GM21717 (cell line): ENCODE data around the gene SRL.

Experiments
- ATAC-seq: cut with Tn5 transposase; IDR thresholded peaks from one replicate; pipeline ENCODE4 v1.9.1; 2021; ENCODE audit warnings: mild to moderate bottlenecking, moderate library complexity; ENCODE audit not compliant: unreplicated experiment

The SRL gene

GRCh38 chr16:4203748-4204147, 38.1 kb downstream of the SRL start:
- ATAC-seq, result no peak

DNA sequence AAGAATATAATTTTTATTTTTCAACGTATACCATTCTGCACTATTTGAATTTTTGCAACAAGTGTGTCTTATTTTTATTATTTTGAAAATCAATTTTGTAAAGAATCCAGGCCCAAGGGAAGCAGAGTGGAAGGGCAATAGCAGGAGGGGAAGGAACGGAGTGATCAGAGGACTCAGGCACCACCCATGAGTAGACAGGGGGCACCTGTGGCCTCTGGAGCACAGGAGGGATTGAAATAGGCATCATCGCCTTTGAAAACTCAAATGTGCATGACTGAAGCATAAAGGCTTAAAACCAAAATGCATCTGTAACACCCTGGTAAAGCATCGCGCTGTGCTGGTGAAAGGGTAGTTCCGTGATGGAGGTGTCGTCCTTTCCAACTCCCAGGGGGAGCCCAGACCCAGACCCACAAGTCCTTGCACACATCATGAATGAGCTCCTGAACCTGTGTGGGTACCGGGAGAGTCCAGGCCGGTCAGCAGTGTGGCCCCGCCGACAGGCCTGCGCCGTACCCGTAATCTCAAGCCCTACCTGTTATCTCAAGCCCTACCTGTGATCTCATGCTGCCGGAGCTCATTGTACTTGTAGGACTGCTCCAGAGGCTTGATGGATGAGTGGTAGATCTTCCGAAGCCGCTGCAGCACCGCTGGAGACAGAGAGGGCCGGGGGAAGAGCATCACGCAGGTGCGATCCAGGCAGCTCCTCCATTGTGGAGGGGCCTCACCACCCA, 39.1 kb downstream of the SRL start:
- ATAC-seq, result no peak

DNA sequence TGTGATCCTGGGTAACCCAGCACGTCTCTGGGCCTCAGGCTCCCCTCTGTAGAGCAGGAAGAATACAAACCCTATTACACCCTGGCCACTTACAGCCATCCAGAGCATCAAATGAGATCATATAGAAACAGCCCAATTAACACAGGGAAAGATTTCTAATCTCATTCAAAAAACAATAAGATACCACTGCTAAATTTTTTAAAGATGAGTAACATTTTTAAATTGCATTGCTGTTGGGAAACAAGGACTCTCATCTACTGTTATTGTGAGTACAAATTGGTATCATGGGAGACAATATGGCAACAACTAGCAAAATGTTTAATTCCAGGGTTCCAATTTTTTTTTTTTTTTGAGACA, 41.1 kb downstream of the SRL start:
- no peak for ATAC-seq

- no peak for ATAC-seq
Observed at GRCh38 chr16:4200000-4200780, 41.7 kb downstream of the SRL start.

DNA sequence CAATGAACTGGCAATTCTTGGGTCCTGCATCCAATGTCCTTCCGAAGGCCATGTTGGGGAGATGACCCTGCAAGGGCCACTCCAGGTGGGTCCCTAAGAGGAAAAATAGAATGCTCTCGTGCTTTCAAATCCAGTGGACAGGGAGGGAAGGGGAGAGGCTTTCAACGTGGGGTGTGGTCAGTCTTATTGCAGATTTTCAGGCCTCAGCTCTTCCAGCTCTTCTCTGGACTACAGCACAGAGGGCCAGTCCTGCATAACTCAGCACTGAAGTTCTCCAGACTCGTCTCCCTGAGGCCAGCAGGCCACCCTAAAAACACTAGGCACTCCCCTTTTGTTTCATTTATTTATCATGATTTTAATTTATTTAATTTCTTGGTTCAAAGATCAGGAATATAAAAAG, 43.1 kb downstream of the SRL start:
- ATAC-seq, result no peak

DNA sequence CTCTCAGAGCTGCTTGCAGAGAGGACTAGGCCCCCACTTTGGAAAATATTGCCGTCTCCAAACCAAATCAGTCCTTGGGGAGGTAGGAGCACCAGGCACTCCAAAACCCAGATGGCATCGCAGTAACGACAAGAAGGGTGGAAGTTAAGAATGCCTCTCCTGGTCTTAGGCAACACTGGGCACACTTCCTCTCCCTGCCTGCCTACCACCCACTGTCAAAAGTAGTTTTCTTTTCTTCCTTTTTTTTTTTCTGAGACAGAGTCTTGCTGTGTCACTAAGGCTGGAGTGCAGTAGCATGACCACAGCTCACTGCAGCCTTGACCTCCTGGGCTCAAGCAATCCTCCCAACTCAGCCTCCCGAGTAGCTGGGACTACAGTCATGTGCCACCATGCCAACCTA, 47.2 kb downstream of the SRL start:
- no peak for ATAC-seq

GRCh38 chr16:4193920-4194319, 48.0 kb downstream of the SRL start:
- no peak for ATAC-seq

GRCh38 chr16:4192206-4192605, 49.7 kb downstream of the SRL start:
- no peak for ATAC-seq

DNA sequence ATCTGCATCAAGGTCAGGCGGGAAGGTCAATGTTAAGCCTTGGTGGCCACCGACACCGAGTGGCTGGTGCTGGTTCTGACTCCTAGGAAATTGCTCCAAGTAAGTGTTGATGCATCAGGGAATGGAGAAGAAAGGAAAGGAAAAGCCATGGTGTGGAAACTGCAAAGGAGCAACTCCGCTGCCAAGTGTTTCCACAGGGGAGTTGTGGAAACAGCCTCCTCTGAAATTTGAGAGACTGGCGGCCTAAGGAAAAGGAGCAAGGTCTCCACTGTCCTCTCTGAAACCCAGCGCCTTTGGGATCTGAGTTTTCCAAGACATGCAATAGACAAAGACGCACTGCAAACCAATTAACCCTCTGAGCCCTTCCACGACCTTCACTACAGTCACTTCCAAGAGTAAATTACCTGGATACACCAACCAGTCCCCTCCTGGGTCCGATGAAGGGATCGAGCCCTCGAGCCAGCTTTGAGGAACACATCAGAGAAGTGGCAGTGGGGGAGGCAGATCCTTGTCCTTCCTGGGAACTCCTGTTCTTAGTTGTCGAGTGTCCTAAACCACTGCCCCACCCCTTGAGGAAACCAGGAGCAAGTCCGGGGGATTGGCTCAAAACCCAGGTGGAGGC, 51.1 kb downstream of the SRL start:
- ATAC-seq, result no peak

DNA sequence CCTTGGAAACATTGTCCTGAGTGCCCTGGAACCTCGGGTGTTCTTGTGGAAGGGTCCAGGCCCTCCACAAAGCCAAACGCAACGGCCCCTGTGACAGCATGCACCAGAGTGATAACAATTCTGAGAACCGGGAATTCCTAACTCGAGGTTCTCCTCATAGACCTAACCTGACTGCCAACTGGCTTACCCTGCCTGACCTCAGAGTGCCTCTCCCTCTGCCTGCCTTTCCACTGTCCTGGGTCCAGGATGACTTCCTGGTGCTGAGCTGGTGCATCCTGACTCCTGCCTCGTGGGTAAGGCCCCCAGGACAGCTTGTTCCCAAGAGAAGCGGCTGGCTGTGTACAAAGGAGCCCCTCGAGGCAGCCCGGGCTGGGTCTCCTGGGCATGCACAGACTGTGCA, 51.8 kb downstream of the SRL start:
- no peak for ATAC-seq

GRCh38 chr16:4184038-4184702, 57.7 kb downstream of the SRL start:
- ATAC-seq, result peak; percentile 6

- ATAC-seq, result peak; percentile 81
Observed at GRCh38 chr16:4183237-4184037, 58.4 kb downstream of the SRL start.

DNA sequence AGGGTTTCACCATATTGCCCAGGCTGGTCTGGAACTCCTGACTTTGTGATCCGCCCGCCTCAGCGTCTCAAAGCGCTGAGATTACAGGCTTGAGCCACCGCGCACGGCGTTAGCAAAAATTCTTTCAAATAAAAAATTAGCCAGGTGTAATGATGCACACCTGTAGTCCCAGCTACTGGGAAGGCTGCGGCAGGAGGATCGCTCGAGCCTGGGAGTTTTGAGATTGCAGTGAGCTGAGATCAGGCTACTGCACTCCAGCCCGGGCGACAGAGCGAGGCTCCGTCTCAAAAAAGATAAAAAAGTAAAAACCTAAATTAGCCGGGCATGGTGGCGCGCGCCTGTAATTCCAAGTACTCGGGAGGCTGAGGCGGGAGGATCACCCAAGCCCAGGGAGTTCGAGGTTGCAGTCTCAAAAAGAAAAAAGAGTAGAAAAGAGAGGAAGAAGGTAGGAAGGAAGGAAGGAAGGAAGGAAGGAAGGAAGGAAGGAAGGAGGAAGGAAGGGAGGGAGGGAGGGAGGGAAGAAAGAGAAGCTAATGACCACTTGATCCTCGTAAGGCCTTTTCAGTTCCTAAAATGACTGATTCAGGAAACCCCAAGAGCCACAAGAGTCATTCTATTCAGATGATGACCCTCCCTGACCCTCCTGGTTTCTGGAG, 59.2 kb downstream of the SRL start:
- ATAC-seq, result no peak

GRCh38 chr16:4180511-4180910, 61.4 kb downstream of the SRL start:
- no peak for ATAC-seq

- ATAC-seq, result no peak
Observed at GRCh38 chr16:4179763-4180260, 62.1 kb downstream of the SRL start.

GRCh38 chr16:4179020-4179419, 62.9 kb downstream of the SRL start:
- no peak for ATAC-seq

GRCh38 chr16:4178468-4179010, 63.3 kb downstream of the SRL start:
- ATAC-seq, result no peak

DNA sequence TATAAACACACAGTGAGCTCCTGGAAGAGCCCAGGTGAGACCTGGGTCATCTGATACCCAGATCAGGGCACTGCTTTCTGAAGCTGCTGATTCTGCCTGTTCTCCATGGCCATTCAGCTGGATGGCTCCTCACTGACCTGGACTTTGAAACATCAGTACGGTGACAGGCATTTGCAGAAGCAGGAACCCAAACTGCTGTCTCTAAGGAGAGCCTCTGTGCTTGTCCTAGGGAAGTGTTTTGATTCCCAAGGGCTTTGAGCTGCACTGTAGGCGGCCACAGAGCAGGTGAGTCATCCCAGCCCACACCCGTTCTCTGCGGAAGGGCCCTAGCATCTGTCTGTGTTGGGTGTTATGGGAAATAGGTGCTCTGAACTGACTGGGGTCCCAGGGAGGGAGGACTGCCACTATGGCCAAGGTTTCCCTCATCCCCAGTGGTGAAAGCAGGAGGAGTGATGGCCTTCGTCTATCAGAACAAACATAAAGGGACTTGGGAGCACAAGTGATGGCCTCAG, 64.9 kb downstream of the SRL start:
- ATAC-seq, result peak; percentile 47

DNA sequence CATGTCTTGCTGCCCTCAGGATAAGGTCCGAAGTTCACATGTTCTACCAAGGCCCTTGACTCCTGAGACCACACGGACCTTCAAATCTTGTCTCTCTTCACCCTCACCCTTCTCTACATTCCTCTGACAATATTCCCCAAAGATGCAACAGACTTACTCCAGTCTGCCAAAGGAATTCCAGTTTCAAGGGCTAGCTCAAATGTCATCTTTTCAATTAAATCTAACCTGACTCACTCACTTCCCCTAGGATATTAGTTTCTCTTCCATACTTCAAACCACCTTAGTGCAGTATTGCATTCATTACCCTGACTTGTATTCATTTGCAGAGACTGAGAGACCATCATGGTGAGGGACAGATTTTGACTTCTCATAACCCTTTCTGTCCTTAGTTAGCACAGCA, 66.0 kb downstream of the SRL start:
- no peak for ATAC-seq

- ATAC-seq, result no peak
Observed at GRCh38 chr16:4172070-4172469, 69.8 kb downstream of the SRL start.
